DMS79 treated with DMSO at 0.1 percent for 48 hours (cell line): ENCODE results near the gene TNN.
A peak's percentile ranks its signal among the peaks of the same experiment; 100 is the strongest.

ENCODE experiments used
- DNase-seq: peaks from one replicate; lab custom pipeline; 2025; lab: John Stamatoyannopoulos, UW

Gene TNN

DNA sequence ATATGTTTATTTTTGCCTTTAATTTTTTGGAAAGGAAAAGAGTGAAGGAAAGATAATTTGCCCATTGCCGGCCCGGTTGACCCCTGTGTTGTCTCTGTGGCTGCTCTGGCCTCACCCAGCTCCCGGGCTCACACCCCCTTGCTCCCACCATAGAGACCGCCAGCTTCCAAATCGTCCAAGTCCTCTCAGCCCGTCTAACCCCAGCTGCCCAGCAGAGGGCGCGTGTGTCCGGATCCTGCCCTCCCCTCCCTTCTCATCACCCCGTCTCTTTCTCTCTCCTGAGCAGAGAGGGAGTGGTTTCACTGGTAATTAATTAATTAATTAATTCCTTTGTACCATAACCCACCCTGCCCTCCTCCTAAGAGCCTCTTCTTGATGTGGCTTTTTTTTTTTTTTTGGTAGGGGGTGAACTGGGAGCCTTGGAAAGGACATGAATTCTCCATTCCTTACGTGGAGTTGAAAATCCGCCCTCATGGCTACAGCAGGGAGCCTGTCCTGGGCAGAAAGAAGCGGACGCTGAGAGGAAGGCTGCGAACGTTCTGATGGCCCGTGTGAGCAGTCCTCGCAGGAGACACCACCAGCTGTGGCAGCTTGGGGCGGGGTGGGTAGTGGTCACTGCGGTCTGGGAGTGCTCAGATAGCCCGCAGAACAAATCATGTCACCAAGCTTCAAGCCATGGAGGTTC, 79.0 kb downstream of the TNN start:
- DNase-seq: peak; percentile 24

DNA sequence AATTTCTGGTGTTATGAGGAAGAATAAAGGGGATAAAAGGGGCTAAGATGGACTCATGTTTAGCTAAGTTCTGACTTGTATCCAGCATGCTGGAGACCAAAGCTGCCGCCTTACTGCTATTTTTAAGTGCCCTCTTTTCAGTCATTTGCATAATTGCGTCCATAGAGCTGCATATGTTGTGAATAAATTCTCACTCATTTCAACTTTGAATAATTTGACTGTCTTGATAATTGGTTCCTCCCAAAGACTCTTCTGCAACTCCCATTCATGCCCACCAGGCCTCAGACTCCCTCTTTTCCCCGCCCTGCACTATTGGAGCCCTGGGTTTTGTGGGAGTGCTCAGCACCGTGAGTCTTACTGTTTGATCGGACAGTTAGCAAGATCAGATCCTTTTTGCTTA, 79.9 kb downstream of the TNN start:
- no peak for DNase-seq

DNA sequence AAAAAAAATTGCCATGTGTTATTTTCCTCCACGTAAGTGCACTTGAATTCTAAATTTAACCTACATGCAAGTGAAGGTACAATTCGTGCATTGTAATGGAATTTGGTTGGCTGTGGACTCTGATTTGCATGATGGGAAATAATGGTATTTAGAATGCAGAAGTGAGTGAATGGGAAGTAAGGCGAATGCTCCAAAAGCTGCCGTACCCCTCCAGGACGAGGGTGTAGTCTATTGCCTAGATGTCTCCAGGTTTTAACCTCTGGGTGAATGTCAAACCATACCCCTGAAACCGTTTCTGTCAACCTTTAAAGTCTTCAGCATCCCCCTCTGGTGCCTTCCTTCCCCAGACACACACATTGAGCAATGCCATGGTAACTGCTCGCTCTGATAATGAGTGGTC, 80.4 kb downstream of the TNN start:
- DNase-seq: no peak

DNA sequence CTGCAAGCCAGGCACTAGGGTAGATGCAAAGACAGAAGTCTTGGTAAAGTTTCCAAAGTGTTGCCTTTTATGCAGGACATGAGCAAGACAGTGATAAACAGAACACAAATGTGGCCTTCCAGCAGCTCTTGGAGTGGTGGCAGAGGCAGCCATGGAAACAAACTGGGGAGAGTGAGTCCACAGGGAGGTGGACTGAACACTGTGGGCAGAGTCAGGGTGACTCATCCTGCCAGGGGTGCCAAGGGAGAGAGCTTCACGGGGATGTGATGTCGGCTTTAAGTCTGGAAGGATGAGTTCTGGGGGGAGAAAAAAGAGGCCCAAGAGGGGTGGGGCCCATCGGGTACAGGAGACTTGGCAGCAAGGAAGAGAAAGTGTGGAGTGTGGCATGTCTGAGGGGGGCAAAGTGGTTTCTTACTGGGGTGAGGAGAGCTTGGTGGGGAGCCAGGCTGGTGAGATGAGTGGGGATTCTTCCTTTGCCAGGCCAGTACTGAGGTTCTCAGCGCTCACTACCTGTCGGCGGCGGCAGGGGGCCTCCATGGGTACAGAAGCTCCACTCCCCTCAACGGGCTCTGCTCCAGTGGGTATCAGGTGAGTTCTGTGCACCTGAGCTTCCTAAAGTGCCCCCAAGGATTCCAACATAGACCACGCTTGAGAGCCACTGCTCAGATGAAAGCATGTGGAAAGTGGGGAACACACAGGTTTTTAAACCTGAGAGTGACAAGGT, 83.1 kb downstream of the TNN start:
- DNase-seq: no peak

DNA sequence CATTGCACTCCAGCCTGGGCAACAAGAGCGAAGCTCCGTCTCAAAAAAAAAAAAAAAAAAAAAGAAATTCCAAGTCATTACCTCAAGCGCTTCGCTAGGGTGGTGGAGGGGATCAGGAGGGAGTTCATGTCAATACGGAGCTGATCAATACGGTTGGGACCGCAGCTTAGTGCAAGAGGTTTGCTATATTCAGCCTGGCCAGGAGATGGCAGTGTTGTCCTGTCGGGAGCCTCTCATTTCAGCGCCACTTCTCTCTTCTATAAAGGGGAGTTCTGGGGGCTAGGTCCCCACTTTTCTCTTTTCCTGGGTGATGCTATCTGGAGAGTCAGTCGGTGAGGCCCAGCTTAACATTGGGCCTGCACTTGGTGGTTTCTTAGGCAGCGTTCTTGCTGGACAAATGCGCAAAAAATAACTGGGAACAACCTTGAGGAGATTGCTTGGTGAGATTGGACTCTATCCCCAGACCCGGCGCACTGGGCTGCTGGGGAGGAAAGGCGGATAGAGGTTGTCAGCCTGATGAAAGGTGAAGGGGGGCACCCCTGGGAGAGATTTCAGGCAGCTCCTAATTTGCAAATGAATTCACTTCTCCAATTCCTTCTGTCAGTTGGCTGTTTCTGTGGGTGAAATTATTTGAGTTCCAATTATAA, 84.5 kb downstream of the TNN start:
- DNase-seq: peak; percentile 7

DNA sequence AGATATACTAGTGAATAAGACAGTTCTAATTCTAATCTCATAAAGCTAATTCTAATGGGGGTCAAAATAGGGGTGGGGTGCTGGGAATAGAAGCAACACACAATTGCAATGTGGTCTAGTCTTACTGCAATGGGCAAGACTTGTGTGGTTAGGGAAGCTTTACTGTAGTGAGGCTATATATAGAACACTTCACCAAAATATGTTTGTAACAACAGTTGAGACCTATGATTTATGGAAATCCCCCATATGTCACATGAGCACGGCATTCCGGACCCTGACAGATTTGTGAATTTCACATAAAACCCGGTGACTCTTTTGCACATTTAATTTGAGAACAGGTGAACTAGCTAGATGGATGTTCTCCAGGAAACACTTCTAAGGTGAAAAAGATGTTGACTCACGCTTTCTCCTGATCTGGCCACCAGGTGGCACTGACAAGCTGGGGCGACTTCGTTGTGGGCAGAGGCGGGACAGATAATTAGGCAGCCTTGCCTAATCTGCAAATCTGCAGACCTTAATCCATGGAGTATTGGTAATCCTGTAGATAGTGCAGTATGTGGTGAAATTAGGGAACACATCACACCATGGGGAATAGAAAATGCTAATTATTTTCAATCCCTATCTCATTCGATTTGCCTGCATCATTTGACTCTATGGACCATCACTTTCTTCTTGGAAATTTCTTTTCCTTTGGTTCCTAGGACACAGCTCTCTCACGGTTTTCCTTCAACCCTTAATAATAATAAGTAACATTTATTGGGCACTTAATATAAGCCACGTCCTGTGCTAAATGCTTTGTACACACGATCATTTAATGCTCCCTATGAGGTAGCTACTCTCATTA, 87.2 kb downstream of the TNN start:
- peak; percentile 21 for DNase-seq

DNA sequence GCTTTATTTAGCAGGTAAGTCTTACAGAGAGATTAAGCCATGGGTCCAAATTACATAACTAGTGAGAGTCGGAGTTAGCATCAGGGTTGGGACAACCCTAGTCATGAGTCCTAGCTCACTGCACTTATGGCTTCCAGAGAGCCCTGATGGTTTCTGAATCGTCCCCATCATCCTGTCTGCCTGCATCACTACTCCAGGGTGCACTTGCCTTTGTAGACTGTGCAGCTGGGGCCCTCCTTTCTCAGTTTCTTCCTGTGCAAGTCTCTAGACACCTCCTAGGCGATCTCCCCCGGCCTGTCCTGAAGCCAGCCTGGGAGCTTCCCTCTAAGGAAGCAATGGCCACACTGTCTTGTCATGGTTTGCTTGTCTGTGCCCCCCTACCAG, 87.8 kb downstream of the TNN start:
- DNase-seq: no peak

DNA sequence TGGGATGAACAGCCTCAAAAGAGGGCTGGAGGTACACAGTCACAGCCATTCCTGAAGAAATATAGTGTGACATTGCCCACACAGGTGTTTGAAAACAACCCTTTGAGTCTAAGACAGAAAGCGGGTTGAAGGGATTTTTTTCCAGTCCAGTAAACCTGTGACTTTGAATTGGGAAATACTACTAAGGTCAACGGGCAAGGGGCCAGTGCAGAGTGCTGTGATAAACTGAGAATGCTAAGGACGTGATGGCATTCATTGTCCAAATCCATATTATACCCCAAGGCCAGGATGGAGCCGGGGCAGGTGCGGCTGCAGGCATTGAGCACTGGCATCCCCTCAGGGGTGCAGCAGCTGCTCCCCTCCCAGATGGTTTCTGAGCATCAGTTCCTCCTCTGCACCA, 88.3 kb downstream of the TNN start:
- DNase-seq: no peak

DNA sequence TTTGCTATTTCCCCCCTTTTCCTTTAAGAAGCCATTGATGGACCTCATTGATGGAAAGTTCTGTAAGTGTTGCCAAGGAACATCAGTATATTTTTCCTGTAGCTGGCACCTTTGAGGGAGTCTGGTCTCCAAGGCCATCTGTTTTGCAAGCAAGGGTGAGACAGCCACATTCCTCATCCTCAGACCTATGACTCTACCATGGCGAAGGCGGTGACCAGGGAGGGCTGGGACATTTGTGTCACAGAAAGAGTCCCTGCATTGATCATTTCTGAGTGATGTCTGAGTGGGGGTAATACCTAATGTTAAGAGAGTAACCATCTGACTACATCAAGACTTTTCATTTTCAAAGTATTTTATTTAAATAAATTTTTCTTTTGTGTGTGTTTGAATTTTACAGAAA, 89.6 kb downstream of the TNN start:
- DNase-seq: no peak

DNA sequence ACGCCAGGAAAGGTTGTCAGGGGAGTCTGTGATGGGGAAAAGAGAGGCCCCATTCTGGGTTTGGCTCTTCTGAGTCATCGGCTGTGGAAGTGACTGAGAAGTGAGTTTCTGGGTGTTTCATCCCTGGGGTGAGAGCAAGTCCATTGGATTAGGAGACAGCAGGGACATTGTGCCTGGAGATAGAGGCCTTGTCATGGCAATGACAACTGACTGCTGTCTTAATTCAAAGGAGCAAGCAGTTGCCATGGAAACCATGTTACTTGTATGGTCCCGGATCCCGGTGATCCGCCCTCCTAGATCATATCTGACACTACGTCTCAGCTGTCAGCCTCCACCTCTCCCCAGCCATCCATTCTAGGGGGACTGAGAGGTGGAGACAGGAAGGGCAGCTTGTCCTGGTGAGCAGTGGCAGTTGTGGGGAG, 90.5 kb downstream of the TNN start:
- no peak for DNase-seq

DNA sequence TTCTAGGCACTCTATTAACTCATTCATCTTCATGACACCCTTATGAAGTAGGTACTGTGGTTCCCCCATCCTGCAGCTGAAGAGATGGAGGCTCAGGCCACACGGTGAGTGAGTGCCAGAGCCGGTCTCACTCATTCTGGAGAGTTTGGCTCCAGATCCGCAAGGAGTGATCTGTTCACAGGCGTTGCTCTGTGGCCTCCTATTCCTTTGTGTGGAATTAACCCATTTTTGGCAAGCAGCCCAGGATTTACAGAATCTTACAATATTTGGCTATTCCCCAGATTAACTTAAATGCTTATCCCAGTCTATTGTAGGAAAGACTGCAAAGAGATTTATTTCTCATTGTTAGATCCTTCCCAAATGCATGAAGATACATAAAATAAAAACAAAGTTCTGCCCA, 95.3 kb downstream of the TNN start:
- DNase-seq: no peak

DNA sequence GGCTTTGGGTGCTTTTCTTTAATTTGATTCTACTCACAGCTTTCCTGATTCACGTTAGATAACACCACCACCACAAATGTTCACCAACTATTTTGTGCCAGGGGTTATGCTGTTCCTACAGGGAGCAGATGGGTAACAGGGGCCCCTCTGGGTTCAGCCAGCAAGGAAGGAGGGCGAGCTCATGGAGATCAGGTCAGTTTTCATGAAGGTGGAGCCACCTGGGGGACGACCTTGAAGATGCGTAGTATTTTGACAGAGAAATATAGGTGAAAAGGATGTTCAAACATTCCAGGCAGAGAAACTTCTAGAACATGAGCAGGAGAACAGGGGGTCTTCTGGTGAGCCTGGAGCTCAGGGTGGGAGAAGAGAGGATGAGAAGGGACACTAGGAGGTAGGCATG, 96.1 kb downstream of the TNN start:
- no peak for DNase-seq

DNA sequence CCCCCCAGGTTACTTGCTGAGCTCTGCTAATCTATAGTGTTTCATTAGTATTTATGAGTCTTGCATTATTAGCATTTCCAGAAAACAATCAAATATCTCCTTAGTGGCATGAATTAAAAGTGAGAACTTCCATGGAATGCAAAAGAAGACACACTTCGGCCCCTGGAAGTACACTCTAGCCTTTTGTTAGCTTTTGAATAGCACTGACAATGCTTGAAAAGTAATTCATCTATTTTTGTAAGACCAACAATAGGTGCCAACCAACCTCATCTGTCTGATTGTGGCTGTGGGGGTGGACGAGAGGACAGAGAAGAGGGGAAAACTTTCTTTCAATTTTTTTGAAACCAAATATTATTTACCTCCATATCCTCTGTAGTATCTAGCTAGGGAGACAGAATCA, 97.1 kb downstream of the TNN start:
- DNase-seq: no peak

DNA sequence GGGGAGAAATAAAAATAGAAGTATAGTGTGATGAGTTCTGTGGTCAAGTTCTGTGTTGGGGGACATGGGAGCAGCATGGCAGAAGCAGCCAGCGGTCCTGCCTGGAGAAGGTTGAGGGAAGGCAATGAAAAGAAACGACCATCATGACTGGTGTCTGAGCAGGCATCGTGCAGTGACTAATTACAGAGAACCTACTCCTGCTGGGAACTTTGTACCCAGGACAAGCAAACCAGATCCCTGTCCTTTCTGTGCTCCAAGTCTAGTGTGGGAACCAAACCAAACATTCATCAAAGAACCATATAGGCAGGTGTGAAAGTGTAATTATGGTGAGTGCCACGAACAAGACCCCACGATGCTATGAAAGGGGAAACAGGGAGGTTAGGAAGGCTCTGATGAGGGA, 99.1 kb downstream of the TNN start:
- DNase-seq: no peak

DNA sequence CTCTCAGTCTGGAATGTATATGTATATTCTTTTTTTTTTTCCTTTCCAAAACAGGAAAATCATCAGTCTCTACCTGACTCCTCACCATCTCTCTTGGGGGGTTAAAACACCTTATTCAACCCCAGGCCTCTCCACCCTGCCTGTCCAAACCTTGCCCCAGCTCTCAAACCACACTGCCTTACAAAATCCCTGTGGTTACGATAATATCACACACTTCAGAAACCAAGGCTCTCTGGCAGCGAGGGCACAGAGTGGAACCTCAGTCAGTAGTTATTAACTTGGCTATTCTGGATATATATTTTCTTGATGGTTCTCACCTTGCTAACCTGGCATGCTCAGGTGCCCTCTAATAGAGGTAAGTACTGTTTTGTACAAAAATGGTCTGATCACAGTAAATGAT, 100.2 kb downstream of the TNN start:
- DNase-seq: no peak

DNA sequence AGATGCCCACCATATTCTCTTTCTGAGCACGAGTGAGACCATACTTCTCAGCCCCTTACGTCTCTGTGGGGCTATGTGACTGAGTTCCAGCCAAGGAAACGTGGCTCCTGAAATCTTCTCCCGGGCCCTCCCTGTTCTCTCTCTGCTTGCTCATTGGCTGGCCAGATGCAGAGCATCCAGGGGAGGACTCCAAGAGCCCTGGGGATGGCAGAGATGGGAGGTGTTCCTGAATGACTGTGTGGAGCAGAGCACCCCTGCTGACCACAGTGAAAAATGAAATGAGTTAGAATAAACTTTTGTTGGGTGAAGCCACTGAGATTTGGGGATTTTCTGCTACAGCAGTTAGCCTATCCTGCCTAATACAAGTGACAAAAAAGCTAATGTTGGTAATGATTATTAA, 101.1 kb downstream of the TNN start:
- DNase-seq: no peak

DNA sequence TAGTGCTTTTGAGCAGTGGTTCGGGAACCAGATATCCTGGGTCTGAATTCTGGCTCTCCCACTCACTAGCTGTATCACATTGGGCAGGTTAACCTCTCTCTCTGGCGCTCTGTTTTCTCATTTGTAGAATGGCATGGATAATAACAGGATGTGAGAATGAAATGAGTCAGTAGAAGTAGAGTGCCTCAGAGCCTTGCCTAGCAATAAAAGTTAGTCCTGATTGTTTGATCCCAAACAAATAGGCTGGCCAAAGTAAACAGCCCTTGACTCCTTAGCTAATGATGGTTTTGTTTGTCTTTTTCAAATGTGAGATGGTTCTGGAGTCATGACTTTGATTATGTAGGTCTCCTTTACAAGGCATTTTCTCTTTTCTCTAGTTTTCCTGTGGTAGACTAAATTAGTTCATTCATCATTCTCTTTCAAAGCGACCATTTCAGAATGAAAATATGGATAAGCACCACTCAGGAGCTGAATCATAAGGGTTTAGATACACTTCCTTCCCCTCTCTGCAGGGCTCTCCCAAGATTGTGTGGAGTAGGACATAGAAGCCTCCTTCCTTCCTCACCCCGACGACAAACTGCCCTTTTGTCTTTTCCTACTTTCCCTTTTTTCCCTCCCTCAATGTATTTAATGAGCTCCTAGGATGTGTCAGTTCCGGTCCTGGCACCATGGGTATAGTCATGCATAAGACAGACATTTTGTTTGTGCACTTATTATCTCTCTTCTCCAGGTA, 101.8 kb downstream of the TNN start:
- no peak for DNase-seq

DNA sequence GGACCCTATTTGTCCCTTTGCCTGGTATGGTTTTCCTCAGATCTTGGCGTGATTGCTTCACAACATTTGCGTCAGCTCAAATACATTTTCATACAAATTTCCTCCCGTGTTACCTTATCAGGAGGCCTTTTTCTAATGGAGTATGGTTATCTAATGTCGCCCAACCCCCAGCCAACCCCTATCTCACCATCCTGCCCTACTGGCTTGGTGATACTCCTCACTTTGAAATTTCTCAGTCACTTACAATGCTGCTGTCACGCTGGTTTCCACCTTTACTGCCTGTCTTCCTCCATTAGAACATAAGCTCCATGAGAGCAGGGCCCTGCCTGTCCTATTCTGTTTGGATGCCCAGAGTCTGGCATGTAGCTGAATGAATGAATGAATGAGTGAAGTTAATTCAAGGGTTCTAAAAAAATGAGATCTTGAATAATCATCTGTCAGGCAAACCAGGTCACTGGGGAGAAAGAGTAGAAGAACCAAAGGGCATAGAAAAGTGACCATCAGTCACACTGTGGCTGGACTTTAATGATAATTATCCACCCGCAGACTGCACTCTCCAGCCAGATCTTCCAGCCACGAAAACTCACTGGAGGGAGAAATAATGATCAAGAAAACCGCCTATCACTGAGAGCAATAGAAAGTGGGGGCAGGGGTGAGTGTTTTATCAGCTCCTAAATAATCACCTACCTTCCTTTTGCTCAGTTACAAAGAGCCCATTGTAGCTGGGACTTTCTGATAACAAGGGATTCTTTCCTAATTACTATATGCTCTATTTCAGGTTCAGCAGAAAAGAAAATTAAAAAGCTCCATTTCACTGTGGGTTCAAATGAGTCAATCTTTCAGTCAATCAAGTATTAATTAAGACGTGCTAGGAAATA, 103.6 kb downstream of the TNN start:
- DNase-seq: no peak

DNA sequence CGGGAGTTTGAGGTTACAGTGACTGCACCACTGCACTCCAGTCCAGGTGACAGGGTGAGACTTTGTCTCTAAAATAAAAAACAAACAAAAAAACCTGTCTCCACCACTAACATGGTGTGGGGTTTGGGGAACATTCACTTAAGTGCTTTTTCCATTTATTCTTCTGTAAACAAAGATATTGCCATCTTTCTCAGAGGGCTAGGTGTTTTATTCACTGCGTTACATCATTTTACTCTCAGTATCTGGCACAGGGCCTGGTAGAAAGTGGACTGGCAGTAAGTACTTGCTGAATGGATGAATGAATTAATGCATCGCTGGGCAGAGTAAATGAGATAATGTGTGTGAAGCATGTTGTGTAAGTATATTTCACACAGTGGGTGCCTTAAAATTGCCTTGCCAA, 104.9 kb downstream of the TNN start:
- DNase-seq: no peak

DNA sequence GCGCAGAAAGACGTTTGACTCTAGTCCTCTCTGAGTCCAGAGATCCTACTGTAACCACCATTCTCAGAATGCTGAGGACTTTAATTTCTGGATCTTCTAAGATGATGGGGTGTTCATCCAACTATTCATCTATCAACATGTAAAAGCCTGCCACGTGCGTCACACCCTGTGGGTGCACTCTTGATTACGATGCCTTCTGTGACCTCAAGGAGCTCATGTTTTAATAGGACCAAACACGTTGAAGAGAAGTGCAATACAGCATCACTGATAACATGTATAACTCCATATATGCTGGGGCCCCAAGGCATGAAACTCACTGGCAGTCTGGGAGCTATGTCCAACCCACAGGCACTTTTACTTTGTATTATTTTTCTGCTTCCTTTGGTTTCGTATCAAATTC, 105.9 kb downstream of the TNN start:
- no peak for DNase-seq
